T-helper 2 cell treated with Interferon-gamma antibody and Interleukin-4, amounts not matched to agents 5 μg/mL and 100 μg/mL, for 36 hours (primary cell): ENCODE measurements around the gene SZT2.

Source experiments
- DNase-seq: peaks from one replicate; pipeline ENCODE4 v3.0.0; 2021; ENCODE audit warnings: low spot score
- H3K27ac Mint-ChIP-seq: one replicate; pipeline ENCODE4 v1.8.0; 2021; ENCODE audit warnings: mild to moderate bottlenecking, mixed read lengths
- H3K27me3 Mint-ChIP-seq: one replicate; pipeline ENCODE4 v1.8.0; 2021; ENCODE audit warnings: low read depth, mixed read lengths
- H3K36me3 Mint-ChIP-seq: one replicate; pipeline ENCODE4 v1.8.0; 2021; ENCODE audit warnings: low read depth, mixed read lengths
- H3K4me1 Mint-ChIP-seq: one replicate; pipeline ENCODE4 v1.8.0; 2021; ENCODE audit warnings: low read depth, mixed read lengths
- H3K4me3 Mint-ChIP-seq: one replicate; pipeline ENCODE4 v1.8.0; 2022; ENCODE audit warnings: mild to moderate bottlenecking, moderate library complexity, mixed read lengths
- H3K9me3 Mint-ChIP-seq: one replicate; pipeline ENCODE4 v1.8.0; 2021; ENCODE audit warnings: mixed read lengths

Gene SZT2

DNA sequence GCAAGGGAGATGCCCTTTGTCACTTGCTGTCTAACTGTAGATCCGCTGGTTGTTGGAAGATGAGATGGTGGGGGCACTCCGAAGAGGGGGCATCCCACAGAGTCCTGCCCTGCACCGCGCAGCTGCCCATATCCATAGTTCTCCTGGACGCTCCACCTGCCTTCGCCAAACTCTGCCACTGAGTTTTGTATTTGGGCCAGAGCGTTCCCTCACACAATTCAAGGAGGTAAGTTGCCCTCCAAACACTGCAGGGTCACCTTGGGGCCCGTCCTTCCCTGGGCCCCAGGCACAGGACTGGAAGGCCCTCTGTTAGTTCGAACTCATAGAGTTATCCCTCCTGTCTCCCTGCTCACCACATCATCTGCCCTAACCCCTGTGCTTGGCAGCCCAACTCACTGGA is 42.0 kb downstream of the SZT2 start:
- H3K36me3 Mint-ChIP-seq: peaks cover 43% of the 10 kb centered on the region
- H3K27me3 Mint-ChIP-seq: no peaks in the 10 kb centered on the region
- H3K4me3 Mint-ChIP-seq: no peak overlapping the region
- peaks cover 3% of the 10 kb centered on the region for H3K4me1 Mint-ChIP-seq
- peak overlapping the region; percentile 6 for H3K27ac Mint-ChIP-seq
- H3K9me3 Mint-ChIP-seq: no peaks in the 10 kb centered on the region
- DNase-seq: no peak

DNA sequence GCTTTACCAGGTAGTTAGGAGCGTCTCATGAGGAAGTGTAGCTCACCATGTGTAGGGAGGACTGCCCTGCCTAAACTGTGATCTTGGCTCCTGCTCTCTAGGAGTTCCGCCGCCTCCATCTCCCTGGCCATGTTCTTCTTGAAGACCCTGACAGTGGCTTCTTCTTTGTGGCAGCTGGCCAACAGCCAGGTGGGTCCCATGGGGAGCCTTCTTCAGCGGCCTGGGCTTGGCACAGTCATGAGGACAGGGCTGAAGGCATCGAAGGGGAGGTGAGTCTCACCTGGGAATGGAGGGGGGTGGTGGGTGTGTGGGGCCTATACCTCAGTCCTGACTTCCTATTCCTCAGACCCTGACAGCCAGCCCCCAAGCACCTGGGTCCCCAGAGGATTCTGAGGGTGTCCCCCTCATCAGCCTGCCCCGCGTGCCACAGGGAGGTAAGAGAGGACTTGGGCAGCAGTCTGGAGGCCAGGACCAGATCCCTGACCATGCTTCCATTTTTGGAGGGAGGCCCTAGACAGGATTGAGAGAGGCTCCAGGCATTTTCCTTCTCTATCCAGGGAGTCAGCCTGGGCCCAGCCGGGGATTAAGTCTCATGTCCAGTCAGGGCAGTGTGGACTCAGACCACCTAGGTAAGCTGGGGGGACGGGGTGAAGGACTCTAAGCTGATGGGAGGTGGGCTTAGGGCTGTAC is 42.6 kb downstream of the SZT2 start:
- peaks cover 3% of the 10 kb centered on the region for H3K4me1 Mint-ChIP-seq
- H3K4me3 Mint-ChIP-seq: no peak overlapping the region
- H3K27ac Mint-ChIP-seq: no peak overlapping the region

DNA sequence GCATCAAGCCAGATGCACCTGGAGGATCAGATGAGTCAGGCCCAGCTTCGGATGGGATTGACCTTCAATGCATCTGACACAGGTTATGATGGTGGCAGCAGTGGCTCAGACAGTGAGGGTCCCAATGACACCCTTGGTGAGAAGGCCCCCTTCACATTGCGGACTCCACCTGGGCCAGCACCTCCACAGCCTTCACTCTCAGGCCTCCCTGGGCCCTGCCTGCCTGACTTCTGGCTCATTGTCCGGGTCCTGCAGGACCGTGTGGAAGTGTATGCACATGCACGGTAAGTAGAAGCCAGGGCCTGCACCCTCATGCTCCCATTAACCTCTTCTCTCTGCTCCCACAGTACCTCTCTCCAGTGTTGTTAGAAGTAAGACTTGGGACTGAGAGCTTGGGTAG is 43.2 kb downstream of the SZT2 start:
- no peak overlapping the region for H3K4me3 Mint-ChIP-seq
- H3K27ac Mint-ChIP-seq: no peak overlapping the region
- H3K36me3 Mint-ChIP-seq: peaks cover 36% of the 10 kb centered on the region

More for the DNA sequence above, 42.6 kb downstream of the SZT2 start:
- no peak for DNase-seq
- H3K36me3 Mint-ChIP-seq: peaks cover 37% of the 10 kb centered on the region
- H3K9me3 Mint-ChIP-seq: no peaks in the 10 kb centered on the region
- H3K27me3 Mint-ChIP-seq: no peaks in the 10 kb centered on the region

DNA sequence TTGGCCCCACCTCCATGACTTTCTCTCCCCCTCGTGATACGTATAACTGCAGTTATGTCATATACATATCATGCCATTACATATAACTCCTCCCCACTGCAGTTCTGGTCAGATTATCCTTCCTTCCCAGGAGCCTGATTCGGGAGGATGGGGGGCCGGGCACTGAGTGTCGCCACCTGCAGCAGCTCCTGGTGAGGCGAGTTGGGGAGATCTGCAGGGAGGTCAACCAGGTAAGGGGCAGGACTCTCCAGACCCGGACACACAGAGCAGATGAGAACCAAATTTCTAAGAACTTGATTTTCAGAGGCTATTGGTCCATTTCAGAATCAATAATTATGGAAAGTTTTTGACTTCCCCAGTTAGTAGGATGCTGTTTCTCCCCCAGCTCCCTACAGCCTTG is 44.6 kb downstream of the SZT2 start:
- H3K36me3 Mint-ChIP-seq: peaks cover 33% of the 10 kb centered on the region
- no peaks in the 10 kb centered on the region for H3K9me3 Mint-ChIP-seq
- H3K27me3 Mint-ChIP-seq: no peaks in the 10 kb centered on the region
- H3K4me1 Mint-ChIP-seq: peaks cover 3% of the 10 kb centered on the region
- H3K4me3 Mint-ChIP-seq: no peak overlapping the region
- DNase-seq: no peak
- no peak overlapping the region for H3K27ac Mint-ChIP-seq

More for the DNA sequence above, 43.2 kb downstream of the SZT2 start:
- Mint-ChIP-seq H3K4me1 (peaks cover 3% of the 10 kb centered on the region), H3K9me3 (no peaks in the 10 kb centered on the region), H3K27me3 (no peaks in the 10 kb centered on the region)
- DNase-seq: no peak

DNA sequence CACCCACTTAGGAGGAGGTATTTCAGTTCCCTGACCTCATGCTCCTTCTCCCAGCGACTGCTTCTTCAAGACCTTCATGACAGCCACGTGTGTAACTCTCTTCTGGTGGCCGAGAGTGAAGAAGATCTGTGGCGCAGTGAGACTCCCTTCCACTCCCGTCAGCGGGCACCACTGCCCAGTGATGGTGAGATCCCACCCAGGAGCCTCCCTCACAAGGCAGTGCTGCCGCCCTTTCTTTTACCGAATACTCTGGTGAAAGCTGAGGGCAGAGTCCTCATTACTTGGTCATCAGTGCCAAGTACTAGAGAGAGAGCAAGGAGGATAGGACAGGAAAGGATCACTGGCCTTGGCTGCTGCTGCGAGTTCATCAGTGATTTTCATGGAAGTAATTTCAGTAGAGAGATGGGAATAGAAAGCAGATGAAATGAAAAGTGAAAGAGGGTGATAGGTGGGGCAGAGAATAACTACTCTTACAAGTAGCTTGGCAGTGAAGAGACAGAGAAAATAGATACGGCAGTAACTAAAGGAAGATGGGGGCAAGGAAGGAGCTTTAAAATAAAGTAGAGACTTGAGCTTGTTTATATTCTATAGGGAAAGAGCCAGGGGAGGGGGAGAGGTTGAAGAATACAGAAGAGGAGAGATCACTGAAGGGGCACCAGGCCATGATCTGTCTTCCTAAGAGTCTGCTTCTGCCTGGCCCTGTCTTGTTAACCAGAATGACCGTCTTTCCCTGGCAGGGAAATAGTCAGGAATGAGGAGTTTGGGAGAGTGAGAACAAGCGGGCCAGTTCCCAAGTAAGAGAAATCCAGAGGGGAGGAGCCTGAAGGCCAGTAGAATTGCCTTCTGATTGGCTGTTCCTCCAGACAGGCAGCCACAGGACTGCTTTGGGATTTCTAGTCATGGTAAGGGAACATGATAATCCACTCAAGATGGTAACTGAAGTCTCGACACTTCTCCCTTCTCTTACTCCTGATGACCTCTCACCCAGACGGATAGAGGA is 45.7 kb downstream of the SZT2 start:
- DNase-seq: no peak
- H3K27ac Mint-ChIP-seq: peak overlapping the region; percentile 5
- no peak overlapping the region for H3K4me3 Mint-ChIP-seq
- peaks cover 27% of the 10 kb centered on the region for H3K36me3 Mint-ChIP-seq
- H3K27me3 Mint-ChIP-seq: no peaks in the 10 kb centered on the region
- H3K9me3 Mint-ChIP-seq: no peaks in the 10 kb centered on the region
- peaks cover 3% of the 10 kb centered on the region for H3K4me1 Mint-ChIP-seq

DNA sequence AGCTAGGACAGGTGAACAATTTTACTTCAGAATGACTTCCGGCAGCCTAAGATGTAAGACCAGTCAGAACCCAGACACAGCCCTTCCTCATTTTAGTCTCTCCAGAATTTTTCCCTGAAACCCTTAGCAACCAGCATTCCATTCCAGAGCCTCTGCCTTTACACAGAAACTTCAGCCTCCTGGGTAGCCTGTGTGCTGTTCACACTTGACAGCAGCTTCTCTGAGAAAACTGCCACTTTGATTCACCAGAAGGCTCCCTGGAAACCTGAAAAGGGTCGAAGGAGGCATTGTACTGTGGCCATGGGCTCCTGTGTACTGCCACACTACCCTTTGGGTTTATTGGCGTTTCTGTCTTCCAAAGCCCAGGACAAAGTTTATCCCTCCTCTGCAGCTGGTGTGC is 46.7 kb downstream of the SZT2 start:
- H3K4me3 Mint-ChIP-seq: no peak overlapping the region
- no peaks in the 10 kb centered on the region for H3K9me3 Mint-ChIP-seq
- peaks cover 3% of the 10 kb centered on the region for H3K4me1 Mint-ChIP-seq
- H3K27ac Mint-ChIP-seq: no peak overlapping the region
- H3K36me3 Mint-ChIP-seq: peaks cover 27% of the 10 kb centered on the region
- no peaks in the 10 kb centered on the region for H3K27me3 Mint-ChIP-seq
- DNase-seq: no peak

DNA sequence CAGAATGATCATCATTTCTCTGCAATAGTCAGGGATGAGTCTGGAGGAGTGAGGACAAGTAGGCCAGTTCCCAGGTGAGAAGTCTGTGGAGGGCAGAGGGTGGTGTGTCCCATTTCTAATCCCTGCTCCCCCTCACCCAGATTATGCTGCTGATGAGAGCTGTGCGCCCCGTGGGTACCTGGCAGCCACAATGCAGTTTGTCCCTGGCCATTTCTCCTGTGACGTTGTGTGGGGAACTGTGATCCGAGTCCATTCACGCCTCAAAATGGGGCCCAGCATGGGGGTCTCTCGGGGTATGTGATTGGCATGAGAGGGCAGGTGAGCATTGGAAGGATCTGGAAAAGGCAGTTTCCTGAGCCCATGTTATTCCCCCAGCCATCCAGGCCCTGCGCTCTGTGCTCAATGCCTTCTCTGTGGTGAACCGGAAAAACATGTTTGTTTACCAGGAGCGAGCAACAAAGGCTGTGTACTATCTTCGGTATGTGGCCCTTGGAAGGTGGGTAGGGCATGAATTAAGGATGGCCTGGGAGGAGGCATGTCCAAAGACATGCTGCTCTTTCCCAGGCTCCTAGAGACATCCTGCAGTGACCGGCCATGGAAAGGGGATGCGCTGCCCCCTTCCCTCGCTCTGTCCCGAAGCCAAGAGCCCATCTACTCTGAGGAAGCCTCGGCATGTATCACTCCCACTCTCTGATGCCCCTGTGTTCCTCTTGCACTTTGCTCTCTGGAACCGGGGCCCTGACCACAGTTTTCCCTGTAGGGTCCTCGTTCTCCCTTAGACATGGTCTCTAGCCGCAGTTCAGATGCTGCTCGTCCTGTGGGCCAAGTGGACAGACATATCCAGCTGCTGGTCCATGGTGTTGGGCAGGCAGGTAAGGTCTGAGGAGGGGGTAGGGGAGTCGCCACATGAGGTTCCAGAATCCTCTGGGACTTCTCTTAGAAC is 47.6 kb downstream of the SZT2 start:
- no peaks in the 10 kb centered on the region for H3K27me3 Mint-ChIP-seq
- DNase-seq: no peak
- H3K9me3 Mint-ChIP-seq: no peaks in the 10 kb centered on the region
- H3K36me3 Mint-ChIP-seq: peaks cover 21% of the 10 kb centered on the region
- peaks cover 3% of the 10 kb centered on the region for H3K4me1 Mint-ChIP-seq
- H3K27ac Mint-ChIP-seq: peak overlapping the region; percentile 18
- H3K4me3 Mint-ChIP-seq: no peak overlapping the region

DNA sequence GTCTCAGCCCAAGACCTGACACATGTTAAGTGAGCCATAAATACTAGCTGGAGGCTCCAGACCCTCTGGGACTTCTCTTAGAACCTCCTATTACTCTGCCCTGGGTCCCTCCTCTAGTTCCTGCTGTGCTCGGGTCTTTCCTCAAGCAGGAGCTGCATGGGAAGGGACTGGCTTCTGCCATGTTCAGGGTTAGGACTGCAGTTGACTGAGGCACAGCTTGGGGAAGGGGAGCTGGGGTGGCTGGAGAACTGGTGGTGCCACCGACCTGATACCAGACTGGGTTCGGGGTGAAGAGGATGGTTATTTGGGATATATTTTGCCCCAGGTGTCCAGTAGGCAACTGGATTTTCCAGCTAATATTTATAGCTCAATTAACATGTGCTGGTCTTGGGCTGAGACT is 48.3 kb downstream of the SZT2 start:
- Mint-ChIP-seq H3K36me3 (peaks cover 17% of the 10 kb centered on the region), H3K27ac (no peak overlapping the region), H3K9me3 (no peaks in the 10 kb centered on the region), H3K4me3 (no peak overlapping the region), H3K4me1 (peaks cover 3% of the 10 kb centered on the region), H3K27me3 (no peaks in the 10 kb centered on the region)
- DNase-seq: no peak

DNA sequence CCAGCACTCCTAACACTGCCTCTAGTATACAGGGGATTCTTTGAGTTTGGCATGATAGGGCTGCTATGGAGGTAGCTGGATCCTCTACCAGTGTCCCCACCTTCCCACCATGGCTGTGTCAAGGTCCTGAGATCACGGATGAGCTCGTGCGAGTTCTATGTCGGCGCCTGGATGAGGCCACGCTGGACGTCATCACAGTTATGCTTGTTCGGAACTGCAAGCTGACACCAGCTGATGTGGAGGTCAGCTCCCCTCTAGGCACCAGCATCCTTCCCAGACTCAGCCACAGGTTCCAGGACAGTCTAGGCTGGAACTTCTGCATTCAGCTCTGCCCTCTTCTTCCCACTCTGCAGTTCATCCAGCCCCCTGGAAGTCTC is 48.9 kb downstream of the SZT2 start:
- no peaks in the 10 kb centered on the region for H3K9me3 Mint-ChIP-seq
- no peak for DNase-seq

DNA sequence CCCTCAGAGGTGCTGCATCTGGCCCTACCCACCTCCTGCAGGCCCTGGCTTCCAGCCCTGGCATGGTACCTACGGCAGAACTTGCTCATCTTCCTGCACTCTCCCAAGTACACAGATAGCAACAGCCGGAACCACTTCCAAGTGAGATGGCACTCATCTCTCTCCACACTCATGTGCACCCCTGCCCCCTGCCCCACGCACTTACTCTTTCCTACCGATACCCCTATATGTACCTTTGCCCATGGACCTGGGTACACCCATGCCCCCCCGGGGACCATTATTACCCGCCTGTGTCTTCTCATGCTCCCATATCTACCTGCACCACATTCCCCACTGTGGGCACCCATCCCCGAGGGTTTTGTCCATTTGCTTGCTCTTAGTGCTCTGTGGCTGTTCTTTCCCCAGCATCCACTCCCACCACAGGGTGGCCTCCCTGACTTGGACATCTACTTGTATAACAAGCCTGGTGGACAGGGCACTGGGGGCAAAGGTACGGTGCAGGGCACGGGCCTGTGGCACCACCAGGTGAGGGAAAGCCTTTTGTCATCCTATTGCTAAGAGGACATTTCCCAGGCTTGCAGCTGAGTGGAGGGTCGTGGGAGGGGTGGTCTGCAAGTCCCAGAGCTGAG is 49.4 kb downstream of the SZT2 start:
- Mint-ChIP-seq H3K4me3 (no peak overlapping the region), H3K27ac (no peak overlapping the region), H3K27me3 (no peaks in the 10 kb centered on the region), H3K9me3 (no peaks in the 10 kb centered on the region), H3K4me1 (peaks cover 3% of the 10 kb centered on the region), H3K36me3 (peaks cover 19% of the 10 kb centered on the region)
- no peak for DNase-seq

More for the DNA sequence above, 48.9 kb downstream of the SZT2 start:
- Mint-ChIP-seq H3K27me3 (no peaks in the 10 kb centered on the region), H3K4me1 (peaks cover 3% of the 10 kb centered on the region), H3K4me3 (no peak overlapping the region), H3K27ac (no peak overlapping the region), H3K36me3 (peaks cover 19% of the 10 kb centered on the region)

DNA sequence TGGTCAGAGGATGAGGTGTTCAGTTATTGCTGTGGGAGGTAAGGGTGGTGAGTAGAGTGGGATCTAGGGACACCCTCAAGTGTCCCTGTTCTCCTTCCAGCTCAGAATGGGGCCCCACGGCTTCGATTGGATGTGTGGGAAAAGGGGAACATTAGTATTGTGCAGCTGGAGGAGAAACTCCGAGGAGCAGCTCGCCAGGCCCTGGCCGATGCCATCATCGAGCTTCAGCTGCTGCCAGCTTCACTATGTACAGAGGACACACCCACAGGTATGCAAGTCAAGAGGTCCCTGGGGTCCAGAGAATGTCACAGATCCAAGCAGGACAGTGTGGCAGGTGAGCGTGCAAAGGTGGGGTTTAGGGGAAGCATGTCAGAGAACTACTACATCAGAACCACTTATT is 50.1 kb downstream of the SZT2 start:
- Mint-ChIP-seq H3K9me3 (no peaks in the 10 kb centered on the region), H3K27ac (no peak overlapping the region), H3K36me3 (peaks cover 23% of the 10 kb centered on the region), H3K27me3 (no peaks in the 10 kb centered on the region), H3K4me3 (no peak overlapping the region), H3K4me1 (peaks cover 3% of the 10 kb centered on the region)
- DNase-seq: no peak

DNA sequence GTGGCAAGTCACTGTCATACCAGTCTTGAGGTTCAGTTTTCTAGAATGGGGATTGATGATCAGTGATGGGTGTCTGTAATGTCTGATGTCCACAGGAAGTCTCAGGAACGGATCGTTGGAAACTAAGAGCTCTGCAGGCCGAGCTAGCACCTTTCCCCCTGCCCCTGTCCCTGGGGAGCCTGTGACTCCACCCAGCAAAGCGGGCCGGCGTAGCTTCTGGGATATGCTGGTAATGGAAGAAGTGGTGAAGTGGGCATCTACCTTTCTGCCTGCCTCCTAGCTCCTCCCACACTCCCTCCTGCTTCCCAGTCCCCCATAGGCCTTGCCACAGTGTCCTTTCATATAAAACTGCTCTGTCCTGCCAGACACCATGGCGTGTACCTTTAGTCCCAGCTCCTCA is 50.7 kb downstream of the SZT2 start:
- no peak overlapping the region for H3K27ac Mint-ChIP-seq
- no peaks in the 10 kb centered on the region for H3K9me3 Mint-ChIP-seq
- no peaks in the 10 kb centered on the region for H3K27me3 Mint-ChIP-seq
- H3K4me1 Mint-ChIP-seq: peaks cover 2% of the 10 kb centered on the region
- no peak for DNase-seq
- H3K36me3 Mint-ChIP-seq: peaks cover 27% of the 10 kb centered on the region
- H3K4me3 Mint-ChIP-seq: no peak overlapping the region

DNA sequence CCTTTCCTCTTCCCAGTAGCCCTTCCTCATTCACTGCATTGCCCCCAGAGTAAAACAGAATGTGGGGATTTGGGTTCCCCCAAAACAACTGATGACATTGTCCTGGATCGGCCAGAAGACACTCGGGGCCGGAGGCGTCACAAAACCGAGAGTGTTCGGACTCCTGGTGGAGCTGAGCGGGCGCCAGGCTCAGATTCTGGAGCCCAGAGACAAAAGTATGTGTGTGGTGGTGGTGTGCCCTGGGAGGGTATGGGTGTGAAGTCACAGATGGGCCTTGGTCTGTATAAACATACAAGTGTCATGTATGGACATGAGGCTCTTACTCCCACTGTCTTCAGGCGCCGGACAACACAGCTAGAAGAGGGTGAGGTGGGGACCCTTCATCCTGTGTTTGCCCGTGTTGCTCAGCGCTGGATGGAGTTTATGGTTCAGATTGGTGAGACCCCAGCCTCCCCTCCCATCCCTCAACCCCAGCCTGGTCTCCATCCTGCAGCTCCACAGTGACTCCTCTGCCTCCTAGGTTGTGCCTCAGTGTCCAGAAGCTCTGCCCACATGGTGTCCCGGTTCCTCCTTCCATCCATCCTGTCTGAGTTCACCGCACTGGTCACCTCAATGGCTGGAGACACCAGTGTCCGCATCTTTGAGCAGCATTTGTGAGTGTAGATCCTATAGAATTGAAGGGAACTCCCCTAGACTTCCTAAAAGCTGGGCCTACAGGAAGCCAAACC is 51.6 kb downstream of the SZT2 start:
- H3K4me3 Mint-ChIP-seq: no peak overlapping the region
- peaks cover 30% of the 10 kb centered on the region for H3K36me3 Mint-ChIP-seq
- no peaks in the 10 kb centered on the region for H3K4me1 Mint-ChIP-seq
- H3K9me3 Mint-ChIP-seq: no peaks in the 10 kb centered on the region
- DNase-seq: no peak
- no peaks in the 10 kb centered on the region for H3K27me3 Mint-ChIP-seq
- H3K27ac Mint-ChIP-seq: no peak overlapping the region
